Measurements from ENCODE around the gene PHACTR3.

Gene PHACTR3

GRCh38 chr20:59767656-59768055 lies 163.3 kb downstream of the PHACTR3 start:
- DNase-seq: no peak

GRCh38 chr20:59770270-59770669 lies 165.9 kb downstream of the PHACTR3 start:
- no peak for DNase-seq

GRCh38 chr20:59770851-59771250 lies 166.5 kb downstream of the PHACTR3 start:
- DNase-seq: no peak

- DNase-seq: no peak
These were observed 167.4 kb downstream of the PHACTR3 start for GRCh38 chr20:59771506-59772372.

- DNase-seq: no peak
These were observed 168.0 kb downstream of the PHACTR3 start for GRCh38 chr20:59772373-59772705.

GRCh38 chr20:59772931-59773913 lies 168.9 kb downstream of the PHACTR3 start:
- no peak for DNase-seq

GRCh38 chr20:59774204-59774641 lies 169.9 kb downstream of the PHACTR3 start:
- DNase-seq: no peak

- DNase-seq: no peak
These were observed 170.8 kb downstream of the PHACTR3 start for GRCh38 chr20:59774921-59775686.

- no peak for DNase-seq
These were observed 171.3 kb downstream of the PHACTR3 start for GRCh38 chr20:59775687-59776055.

- DNase-seq: no peak
These were observed 171.8 kb downstream of the PHACTR3 start for GRCh38 chr20:59776059-59776603.

GRCh38 chr20:59776626-59777330 lies 172.4 kb downstream of the PHACTR3 start:
- DNase-seq: no peak

- DNase-seq: no peak
These were observed 173.0 kb downstream of the PHACTR3 start for GRCh38 chr20:59777331-59777725.

- no peak for DNase-seq
These were observed 173.7 kb downstream of the PHACTR3 start for GRCh38 chr20:59777814-59778575.

- no peak for DNase-seq
These were observed 174.4 kb downstream of the PHACTR3 start for GRCh38 chr20:59778615-59779200.

GRCh38 chr20:59779656-59780380 lies 175.5 kb downstream of the PHACTR3 start:
- no peak for DNase-seq

- DNase-seq: no peak
These were observed 176.3 kb downstream of the PHACTR3 start for GRCh38 chr20:59780494-59781185.

GRCh38 chr20:59781226-59781625 lies 176.9 kb downstream of the PHACTR3 start:
- DNase-seq: no peak

GRCh38 chr20:59782986-59783640 lies 178.8 kb downstream of the PHACTR3 start:
- DNase-seq: no peak

GRCh38 chr20:59783641-59784010 lies 179.3 kb downstream of the PHACTR3 start:
- no peak for DNase-seq
